GM21381 (cell line): ENCODE measurements around the gene LRRC31.
A peak's percentile ranks its signal among the peaks of the same experiment; 100 is the strongest.

ENCODE experiments used
- ATAC-seq: cut with Tn5 transposase; IDR thresholded peaks from one replicate; pipeline ENCODE4 v1.9.1; 2021; ENCODE audit warnings: mild to moderate bottlenecking, moderate library complexity; ENCODE audit not compliant: unreplicated experiment

The LRRC31 gene

GRCh38 chr3:169813757-169814517 lies 55.8 kb downstream of the LRRC31 start:
- peak; percentile 84 for ATAC-seq

DNA sequence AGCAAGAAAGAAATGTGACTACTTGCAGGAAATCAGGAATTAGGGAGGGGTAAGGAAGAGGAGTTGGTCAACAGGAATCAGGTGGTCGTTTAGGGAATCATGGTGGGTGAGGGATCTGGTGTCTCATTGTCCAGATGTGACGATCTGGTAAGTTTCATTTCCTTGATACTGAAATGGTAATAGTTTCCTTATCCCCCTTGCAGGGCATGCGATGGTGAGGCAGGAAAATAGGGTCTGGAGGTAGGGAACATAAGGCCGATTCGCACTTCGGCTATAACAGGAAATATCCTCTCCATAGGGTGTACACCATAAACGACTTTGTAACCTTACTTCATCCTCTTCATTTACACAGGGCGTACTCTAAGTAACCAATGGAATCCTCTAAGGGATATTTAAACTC lies 56.5 kb downstream of the LRRC31 start:
- ATAC-seq = no peak

DNA sequence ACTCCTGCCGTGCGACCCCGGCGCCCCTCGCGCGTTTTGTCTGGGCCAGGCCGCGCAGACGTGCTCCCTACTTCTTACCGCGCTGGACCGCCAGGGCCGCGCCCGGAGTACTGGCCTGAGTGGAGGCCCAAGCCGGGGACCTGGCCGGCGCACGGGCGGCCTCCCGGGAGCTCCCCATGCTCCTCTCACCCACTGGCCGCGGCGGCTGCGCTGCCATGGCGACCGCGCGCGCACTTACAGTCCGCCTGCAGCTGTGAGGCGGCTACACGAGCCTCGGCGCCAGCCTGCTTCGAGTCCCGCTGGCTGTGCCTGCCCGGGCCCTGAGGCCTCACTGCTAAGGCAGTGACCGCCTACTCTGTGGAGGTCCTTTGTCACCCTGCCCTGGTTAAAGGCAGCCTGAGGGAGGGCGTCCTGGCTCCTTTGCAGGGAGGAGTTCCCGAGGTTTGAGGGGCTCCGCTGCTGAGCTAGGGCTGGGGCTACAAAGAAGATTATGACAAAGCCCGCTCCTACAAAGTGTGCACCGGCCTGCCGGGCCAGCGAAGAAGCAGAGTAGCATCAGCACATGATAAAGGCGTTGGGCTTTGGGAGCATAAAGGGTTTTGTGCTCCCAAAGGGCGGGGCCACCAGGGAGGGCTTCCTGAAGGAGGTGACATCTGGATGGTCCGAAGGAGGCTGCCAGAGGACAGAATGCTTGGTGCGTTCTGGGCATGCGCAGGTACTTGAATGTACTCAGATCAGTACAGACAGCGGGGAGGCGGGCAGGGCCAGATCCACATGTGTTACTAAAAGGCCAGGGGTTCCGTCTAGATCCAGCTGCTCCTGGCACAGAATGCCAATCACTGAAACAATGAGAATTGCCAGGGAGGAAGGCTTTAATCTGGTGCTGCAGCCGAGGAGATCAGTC lies 57.2 kb downstream of the LRRC31 start, which contains the start of the genes LRRC34 and LRRIQ4:
TSS of gene LRRC34 (minus strand) at position 573 of the 904 bp plus-strand sequence. CDS start at position 217, 356 bp downstream.
TSS of gene LRRIQ4 (plus strand) at position 539 of the 904 bp plus-strand sequence. CDS start 9,052 bp downstream, outside the sequence.
- peak; percentile 69 for ATAC-seq

DNA sequence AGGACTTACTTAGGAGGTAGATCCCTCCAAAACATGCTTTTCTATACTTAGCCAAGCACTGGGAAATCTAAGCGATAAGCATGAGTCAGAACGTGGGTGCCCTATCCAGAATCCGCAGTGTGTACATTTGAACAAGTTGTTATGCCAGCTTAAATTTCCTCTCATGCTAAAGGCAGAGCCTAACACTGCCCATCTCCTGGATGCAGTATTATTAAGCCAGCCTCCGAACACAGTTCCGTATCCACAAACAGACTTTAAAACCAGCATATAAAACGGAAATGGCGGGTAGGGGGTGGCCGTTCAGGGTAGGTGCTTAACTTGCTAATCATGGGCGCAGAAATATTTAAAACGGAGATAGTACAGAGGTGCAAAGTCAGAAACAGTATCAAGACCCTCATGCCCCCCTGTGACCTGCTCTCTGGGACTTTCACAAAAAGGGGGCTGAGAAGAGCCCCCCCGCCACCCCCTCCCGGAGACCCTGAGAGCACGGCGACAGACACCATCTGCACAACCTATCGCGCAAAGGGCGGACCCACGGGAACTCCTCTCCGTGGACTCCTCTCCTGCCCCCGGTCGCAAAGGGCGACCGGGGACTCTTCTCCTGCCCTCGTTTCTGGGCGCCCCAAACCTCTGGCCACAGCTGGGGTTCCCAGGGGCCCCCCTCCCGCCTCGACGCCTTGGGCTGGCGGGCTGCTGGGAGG lies 58.0 kb downstream of the LRRC31 start:
- ATAC-seq = no peak

- no peak for ATAC-seq
These were observed 60.4 kb downstream of the LRRC31 start for GRCh38 chr3:169809230-169809795.

DNA sequence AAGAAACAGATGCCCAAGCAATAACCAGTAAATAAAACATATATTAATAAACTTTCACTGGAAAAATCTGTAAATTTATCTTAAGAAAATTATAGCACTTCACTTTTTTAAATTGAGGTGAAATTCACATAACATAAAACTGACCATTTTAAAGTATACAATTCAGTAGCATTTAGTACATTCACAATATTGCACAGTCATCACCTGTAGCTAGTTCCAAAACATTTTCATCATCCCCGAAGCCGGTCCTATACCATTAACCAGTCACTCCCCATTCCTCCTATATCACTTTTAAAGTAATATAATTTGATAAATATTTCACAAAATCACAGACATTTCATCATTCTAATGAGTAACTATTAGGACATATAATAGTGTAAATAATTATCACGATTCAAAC lies 65.1 kb downstream of the LRRC31 start:
- ATAC-seq = no peak

GRCh38 chr3:169792359-169792758 lies 77.4 kb downstream of the LRRC31 start:
- ATAC-seq = no peak

- no peak for ATAC-seq
These were observed 78.9 kb downstream of the LRRC31 start for GRCh38 chr3:169790687-169791429.

DNA sequence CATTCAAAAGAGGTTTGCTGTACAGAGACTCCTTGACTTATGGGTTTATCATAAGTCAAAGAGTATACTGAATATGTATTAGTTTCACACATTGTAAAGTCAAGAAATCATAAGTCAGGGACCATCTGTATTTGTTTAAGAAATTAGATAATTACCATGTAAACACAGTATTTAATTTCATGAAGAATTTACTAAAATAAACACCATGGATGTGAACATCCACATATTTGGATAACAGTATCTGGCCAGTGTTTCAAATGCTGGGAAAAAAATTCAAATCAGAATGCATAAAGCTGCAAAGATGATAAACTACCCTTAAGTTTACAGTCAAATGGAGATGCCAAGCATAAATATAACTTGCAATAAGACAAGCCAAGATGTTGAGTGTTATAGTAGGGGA lies 79.5 kb downstream of the LRRC31 start:
- no peak for ATAC-seq
